T-helper 17 cell (primary cell): Measurements from ENCODE around the gene SARS1. TPM values are rescaled to one million over a fixed set of nuclear protein-coding genes. Genes with fewer than 3 reads are reported as not detected.

Source experiments
- ATAC-seq: fragments of 150-1000 bp; cut with Tn5 transposase; 2 replicates; pipeline ENCODE4 v1.10.0; 2021; ENCODE audit warnings: mild to moderate bottlenecking, moderate library complexity
- DNase-seq, 3 donors: peaks; one replicate each; pipeline versions ENCODE4 v3.0.0 to v3.0.0-alpha.2; 2020 to 2021
- H3K9me3 ChIP-seq: one replicate; pipeline ENCODE4 v1.7.0; 2013; ENCODE audit warnings: low read length, mild to moderate bottlenecking; ENCODE audit not compliant: control insufficient read depth, poor library complexity, severe bottlenecking
- H3K27ac Mint-ChIP-seq: one replicate; pipeline ENCODE4 v1.8.0; 2022; ENCODE audit warnings: mild to moderate bottlenecking, moderate library complexity, mixed read lengths
- H3K27me3 Mint-ChIP-seq: one replicate; pipeline ENCODE4 v1.8.0; 2022; ENCODE audit warnings: mixed read lengths
- H3K36me3 Mint-ChIP-seq: one replicate; pipeline ENCODE4 v1.8.0; 2022; ENCODE audit warnings: low read depth, mixed read lengths
- H3K4me1 Mint-ChIP-seq: one replicate; pipeline ENCODE4 v1.8.0; 2022; ENCODE audit warnings: mild to moderate bottlenecking, mixed read lengths
- H3K4me3 Mint-ChIP-seq: one replicate; pipeline ENCODE4 v1.8.0; 2022; ENCODE audit warnings: mild to moderate bottlenecking, moderate library complexity, mixed read lengths
- total RNA-seq, 4 donors: library from RNA in 2 of 4; stranded (reverse) in 2 of 4; gene quantifications; one replicate each; pipeline ENCODE4 v1.2.3 and lab custom pipeline; 2022 to 2026

The SARS1 gene
- total RNA-seq, 2 donors from 2014 or later: 90.8 to 120 TPM

DNA sequence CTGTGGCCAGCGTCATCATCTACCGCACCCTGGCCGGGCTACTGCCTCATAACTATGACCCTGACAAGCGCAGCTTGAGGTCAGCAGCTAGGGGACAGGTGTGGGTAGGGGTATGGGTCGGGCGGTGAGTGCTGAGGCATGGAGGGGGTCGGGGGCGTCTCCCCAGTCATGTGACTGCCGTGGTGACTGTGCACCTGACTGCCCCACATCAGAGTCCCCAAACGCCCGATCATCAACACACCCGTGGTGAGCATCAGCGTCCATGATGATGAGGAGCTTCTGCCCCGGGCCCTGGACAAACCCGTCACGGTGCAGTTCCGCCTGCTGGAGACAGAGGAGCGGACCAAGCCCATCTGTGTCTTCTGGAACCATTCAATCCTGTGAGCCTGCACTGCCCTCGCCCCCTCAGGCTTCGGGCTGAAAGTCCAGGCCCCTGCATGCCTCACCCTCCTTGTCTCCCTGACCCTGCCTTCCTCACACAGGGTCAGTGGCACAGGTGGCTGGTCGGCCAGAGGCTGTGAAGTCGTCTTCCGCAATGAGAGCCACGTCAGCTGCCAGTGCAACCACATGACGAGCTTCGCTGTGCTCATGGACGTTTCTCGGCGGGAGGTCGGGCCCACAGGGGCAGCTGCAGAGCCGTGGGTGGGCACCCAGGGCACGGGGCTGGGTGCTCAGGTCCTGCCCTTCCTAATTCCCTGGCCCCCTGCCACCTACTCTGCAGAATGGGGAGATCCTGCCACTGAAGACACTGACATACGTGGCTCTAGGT is 55.7 kb downstream of the SARS1 start:
- peak overlapping the region; percentile 65 for H3K27ac Mint-ChIP-seq
- no peak for ATAC-seq
- no peaks in the 10 kb centered on the region for H3K9me3 ChIP-seq
- no peaks in the 10 kb centered on the region for H3K27me3 Mint-ChIP-seq
- no peak for DNase-seq
- peaks cover 2% of the 10 kb centered on the region for H3K36me3 Mint-ChIP-seq
- H3K4me3 Mint-ChIP-seq: no peak overlapping the region
- no peaks in the 10 kb centered on the region for H3K4me1 Mint-ChIP-seq

DNA sequence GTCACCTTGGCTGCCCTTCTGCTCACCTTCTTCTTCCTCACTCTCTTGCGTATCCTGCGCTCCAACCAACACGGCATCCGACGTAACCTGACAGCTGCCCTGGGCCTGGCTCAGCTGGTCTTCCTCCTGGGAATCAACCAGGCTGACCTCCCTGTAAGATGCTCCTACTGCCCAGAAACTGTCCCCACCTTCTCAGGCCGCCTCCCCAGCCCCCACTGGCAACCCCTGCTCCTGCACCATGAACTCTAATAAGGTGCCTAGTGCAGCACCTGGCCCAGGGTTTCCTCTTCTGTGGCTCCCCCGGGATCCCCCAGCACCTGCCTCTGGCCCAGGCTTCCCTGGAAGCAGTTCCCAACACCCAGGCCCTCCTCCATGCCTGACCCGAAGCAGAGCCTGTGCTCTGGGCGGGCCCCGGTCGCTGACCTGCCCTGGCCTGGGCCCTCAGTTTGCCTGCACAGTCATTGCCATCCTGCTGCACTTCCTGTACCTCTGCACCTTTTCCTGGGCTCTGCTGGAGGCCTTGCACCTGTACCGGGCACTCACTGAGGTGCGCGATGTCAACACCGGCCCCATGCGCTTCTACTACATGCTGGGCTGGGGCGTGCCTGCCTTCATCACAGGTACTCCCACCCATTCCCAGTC is 56.4 kb downstream of the SARS1 start:
- no peak for DNase-seq
- Mint-ChIP-seq H3K36me3 (peaks cover 2% of the 10 kb centered on the region), H3K4me1 (no peaks in the 10 kb centered on the region), H3K27me3 (no peaks in the 10 kb centered on the region), H3K4me3 (no peak overlapping the region), H3K27ac (peak overlapping the region; percentile 65)
- no peaks in the 10 kb centered on the region for H3K9me3 ChIP-seq
- ATAC-seq: no peak

DNA sequence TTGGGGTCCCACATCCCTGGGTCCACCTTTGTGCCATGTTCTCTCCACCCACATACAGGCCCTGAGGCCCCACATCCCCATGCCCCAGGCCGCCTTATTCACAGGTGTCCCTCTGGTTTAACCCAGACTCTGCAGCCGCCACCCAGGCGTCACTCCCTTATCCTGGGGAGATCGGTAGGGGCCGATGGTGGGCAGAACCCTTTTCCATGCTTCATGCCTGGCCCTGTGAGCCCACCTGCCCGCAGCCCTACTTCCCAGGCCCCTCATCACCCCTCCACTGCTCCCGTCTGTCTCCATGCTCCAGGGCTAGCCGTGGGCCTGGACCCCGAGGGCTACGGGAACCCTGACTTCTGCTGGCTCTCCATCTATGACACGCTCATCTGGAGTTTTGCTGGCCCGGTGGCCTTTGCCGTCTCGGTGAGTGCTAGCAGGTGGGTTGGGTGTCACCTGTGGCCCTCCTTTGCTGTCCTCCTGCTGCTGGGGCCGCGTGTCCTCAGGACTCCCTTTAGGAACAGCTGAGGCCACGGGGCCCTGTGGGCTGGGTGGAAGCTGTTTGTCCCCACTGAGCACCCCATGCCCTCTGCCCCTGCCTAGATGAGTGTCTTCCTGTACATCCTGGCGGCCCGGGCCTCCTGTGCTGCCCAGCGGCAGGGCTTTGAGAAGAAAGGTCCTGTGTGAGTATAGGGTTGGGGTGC is 57.1 kb downstream of the SARS1 start:
- H3K4me3 Mint-ChIP-seq: no peak overlapping the region
- H3K27ac Mint-ChIP-seq: peak overlapping the region; percentile 65
- H3K36me3 Mint-ChIP-seq: peaks cover 2% of the 10 kb centered on the region
- no peaks in the 10 kb centered on the region for H3K9me3 ChIP-seq
- no peaks in the 10 kb centered on the region for H3K4me1 Mint-ChIP-seq
- H3K27me3 Mint-ChIP-seq: no peaks in the 10 kb centered on the region
- no peak for DNase-seq
- ATAC-seq: no peak

DNA sequence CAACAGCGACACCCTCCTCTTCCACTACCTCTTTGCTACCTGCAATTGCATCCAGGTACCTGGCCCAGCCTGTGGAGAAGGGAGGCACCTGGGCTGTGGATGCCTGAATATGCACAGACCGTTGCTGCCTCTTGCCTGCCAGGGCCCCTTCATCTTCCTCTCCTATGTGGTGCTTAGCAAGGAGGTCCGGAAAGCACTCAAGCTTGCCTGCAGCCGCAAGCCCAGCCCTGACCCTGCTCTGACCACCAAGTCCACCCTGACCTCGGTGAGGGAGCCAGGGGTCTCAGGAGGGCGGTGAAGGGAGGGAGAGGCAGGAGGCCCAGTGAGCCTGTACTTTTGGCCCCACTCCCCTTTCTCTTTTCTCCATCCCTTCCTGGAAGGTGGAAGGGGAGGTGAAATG is 57.7 kb downstream of the SARS1 start:
- H3K4me1 Mint-ChIP-seq: no peaks in the 10 kb centered on the region
- no peak overlapping the region for H3K27ac Mint-ChIP-seq
- DNase-seq (no peak), ATAC-seq (no peak)
- H3K27me3 Mint-ChIP-seq: no peaks in the 10 kb centered on the region
- H3K4me3 Mint-ChIP-seq: no peak overlapping the region
- no peaks in the 10 kb centered on the region for H3K9me3 ChIP-seq
- peaks cover 2% of the 10 kb centered on the region for H3K36me3 Mint-ChIP-seq

DNA sequence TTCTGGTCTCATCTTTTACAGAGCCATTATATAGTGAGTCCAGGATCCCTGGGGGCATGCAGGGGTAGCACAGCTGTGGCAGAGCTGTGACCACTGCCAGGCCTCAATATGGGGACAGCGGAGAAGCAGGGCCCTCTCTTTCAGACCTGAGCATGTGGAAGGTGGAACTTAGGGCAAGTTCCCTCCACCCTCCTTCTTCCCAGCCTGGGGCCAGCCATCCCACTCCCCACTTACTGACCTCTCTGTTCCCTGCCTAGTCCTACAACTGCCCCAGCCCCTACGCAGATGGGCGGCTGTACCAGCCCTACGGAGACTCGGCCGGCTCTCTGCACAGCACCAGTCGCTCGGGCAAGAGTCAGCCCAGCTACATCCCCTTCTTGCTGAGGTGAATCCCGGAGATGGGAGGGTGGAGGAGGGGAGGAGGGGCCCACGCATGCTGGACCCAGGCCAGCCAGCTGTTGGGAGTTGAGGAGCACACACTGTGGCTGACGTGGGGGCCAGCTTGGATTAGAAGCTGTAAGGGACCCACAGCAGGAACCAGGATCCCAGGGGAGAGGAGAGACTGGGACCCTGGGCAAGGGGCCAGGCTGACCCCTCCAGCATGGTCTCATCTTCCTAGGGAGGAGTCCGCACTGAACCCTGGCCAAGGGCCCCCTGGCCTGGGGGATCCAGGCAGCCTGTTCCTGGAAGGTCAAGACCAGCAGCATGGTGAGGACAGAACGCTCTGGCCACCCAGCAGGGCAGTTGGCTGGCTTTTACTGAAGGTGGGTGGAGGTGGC is 58.5 kb downstream of the SARS1 start:
- H3K36me3 Mint-ChIP-seq: peaks cover 2% of the 10 kb centered on the region
- H3K9me3 ChIP-seq: no peaks in the 10 kb centered on the region
- H3K27me3 Mint-ChIP-seq: no peaks in the 10 kb centered on the region
- DNase-seq (no peak), ATAC-seq (no peak)
- H3K4me1 Mint-ChIP-seq: peaks cover 2% of the 10 kb centered on the region
- H3K27ac Mint-ChIP-seq: no peak overlapping the region
- H3K4me3 Mint-ChIP-seq: no peak overlapping the region

DNA sequence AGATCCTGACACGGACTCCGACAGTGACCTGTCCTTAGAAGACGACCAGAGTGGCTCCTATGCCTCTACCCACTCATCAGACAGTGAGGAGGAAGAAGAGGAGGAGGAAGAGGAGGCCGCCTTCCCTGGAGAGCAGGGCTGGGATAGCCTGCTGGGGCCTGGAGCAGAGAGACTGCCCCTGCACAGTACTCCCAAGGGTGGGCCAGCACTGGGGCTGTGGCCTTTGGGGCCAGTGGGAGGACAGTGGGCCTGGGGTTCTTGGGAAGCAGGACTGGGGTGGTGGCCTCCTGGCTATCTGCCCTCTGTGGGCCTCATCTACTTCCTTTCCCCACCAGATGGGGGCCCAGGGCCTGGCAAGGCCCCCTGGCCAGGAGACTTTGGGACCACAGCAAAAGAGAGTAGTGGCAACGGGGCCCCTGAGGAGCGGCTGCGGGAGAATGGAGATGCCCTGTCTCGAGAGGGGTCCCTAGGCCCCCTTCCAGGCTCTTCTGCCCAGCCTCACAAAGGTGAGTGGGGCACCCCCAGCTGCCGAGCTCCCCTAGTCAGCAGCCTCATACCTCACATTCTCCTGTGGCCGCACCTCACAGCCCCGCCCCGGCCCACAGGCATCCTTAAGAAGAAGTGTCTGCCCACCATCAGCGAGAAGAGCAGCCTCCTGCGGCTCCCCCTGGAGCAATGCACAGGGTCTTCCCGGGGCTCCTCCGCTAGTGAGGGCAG is 59.3 kb downstream of the SARS1 start:
- H3K27ac Mint-ChIP-seq: no peak overlapping the region
- ATAC-seq (no peak), DNase-seq (no peak)
- no peak overlapping the region for H3K4me3 Mint-ChIP-seq
- no peaks in the 10 kb centered on the region for H3K9me3 ChIP-seq
- peaks cover 2% of the 10 kb centered on the region for H3K36me3 Mint-ChIP-seq
- no peaks in the 10 kb centered on the region for H3K27me3 Mint-ChIP-seq
- H3K4me1 Mint-ChIP-seq: peaks cover 2% of the 10 kb centered on the region

DNA sequence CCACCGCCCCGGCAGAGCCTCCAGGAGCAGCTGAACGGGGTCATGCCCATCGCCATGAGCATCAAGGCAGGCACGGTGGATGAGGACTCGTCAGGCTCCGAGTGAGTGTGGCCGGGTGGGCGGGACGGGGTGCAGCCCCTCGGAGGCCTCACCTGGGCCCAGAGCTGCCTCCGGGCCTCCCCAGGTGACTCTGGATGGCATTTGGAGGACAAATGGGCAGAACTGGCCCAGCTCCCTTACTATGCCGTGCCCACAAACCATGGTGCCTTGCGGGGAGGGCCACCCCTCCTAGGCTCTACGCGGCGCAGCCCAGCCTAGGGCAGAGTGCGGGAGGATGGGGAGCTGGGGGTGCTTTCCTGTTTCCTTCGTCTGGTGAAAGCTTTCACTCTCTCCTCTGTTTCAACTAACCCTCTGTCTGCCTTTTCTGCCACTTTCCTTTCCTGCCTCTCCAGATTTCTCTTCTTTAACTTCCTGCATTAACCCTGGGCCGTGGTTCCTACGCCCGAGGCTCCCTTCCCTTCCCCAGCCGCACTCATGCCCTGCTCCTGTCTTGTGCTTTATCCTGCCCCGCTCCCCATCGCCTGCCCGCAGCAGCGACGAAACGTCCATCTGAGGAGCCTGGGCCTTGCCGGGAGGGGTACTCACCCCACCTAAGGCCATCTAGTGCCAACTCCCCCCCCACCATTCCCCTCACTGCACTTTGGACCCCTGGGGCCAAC is 60.0 kb downstream of the SARS1 start:
- Mint-ChIP-seq H3K36me3 (no peaks in the 10 kb centered on the region), H3K4me3 (no peak overlapping the region), H3K27ac (no peak overlapping the region), H3K27me3 (no peaks in the 10 kb centered on the region), H3K4me1 (peaks cover 2% of the 10 kb centered on the region)
- no peak for DNase-seq
- ATAC-seq: no peak
- no peaks in the 10 kb centered on the region for H3K9me3 ChIP-seq

DNA sequence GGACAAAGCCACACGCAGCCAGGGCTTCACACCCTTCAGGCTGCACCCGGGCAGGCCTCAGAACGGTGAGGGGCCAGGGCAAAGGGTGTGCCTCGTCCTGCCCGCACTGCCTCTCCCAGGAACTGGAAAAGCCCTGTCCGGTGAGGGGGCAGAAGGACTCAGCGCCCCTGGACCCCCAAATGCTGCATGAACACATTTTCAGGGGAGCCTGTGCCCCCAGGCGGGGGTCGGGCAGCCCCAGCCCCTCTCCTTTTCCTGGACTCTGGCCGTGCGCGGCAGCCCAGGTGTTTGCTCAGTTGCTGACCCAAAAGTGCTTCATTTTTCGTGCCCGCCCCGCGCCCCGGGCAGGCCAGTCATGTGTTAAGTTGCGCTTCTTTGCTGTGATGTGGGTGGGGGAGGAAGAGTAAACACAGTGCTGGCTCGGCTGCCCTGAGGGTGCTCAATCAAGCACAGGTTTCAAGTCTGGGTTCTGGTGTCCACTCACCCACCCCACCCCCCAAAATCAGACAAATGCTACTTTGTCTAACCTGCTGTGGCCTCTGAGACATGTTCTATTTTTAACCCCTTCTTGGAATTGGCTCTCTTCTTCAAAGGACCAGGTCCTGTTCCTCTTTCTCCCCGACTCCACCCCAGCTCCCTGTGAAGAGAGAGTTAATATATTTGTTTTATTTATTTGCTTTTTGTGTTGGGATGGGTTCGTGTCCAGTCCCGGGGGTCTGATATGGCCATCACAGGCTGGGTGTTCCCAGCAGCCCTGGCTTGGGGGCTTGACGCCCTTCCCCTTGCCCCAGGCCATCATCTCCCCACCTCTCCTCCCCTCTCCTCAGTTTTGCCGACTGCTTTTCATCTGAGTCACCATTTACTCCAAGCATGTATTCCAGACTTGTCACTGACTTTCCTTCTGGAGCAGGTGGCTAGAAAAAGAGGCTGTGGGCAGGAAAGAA is 61.1 kb downstream of the SARS1 start:
- ATAC-seq (no peak), DNase-seq (no peak)
- Mint-ChIP-seq H3K36me3 (no peaks in the 10 kb centered on the region), H3K4me3 (no peak overlapping the region), H3K4me1 (peaks cover 2% of the 10 kb centered on the region), H3K27me3 (no peaks in the 10 kb centered on the region), H3K27ac (no peak overlapping the region)
- no peaks in the 10 kb centered on the region for H3K9me3 ChIP-seq

DNA sequence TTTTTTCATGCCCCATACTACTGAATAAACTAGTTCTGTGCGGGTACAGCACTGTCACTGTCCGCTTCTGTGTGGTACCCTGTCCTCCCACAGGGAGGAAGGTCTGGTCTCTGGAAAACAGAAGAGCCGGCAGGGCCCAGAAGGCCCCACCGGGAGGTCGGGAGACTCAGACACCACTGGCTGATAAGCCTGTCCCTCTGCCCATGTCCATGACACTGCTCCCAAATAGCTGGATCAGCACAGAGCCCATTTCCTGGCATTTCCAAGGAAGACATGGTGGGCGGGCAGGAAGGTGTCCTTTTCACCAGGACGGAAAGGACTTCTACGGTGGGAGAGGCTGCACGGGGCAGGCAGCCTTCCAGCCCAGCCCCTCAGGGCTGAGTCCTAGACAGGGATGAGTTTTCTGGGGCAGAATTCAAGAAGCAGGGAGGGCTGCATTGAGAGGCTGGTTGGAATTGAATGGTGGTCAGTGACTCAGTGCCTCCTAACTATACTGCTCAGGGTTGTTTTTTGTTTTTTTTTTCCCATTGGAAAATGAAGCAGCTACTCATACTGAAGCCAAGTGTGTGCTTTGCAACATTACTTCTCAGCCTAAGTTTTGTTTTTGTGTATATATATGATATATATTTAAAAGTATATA is 62.1 kb downstream of the SARS1 start:
- peaks cover 2% of the 10 kb centered on the region for H3K4me1 Mint-ChIP-seq
- no peaks in the 10 kb centered on the region for H3K27me3 Mint-ChIP-seq
- ATAC-seq (no peak), DNase-seq (no peak)
- no peak overlapping the region for H3K27ac Mint-ChIP-seq
- H3K9me3 ChIP-seq: no peaks in the 10 kb centered on the region
- H3K4me3 Mint-ChIP-seq: no peak overlapping the region
- no peaks in the 10 kb centered on the region for H3K36me3 Mint-ChIP-seq

DNA sequence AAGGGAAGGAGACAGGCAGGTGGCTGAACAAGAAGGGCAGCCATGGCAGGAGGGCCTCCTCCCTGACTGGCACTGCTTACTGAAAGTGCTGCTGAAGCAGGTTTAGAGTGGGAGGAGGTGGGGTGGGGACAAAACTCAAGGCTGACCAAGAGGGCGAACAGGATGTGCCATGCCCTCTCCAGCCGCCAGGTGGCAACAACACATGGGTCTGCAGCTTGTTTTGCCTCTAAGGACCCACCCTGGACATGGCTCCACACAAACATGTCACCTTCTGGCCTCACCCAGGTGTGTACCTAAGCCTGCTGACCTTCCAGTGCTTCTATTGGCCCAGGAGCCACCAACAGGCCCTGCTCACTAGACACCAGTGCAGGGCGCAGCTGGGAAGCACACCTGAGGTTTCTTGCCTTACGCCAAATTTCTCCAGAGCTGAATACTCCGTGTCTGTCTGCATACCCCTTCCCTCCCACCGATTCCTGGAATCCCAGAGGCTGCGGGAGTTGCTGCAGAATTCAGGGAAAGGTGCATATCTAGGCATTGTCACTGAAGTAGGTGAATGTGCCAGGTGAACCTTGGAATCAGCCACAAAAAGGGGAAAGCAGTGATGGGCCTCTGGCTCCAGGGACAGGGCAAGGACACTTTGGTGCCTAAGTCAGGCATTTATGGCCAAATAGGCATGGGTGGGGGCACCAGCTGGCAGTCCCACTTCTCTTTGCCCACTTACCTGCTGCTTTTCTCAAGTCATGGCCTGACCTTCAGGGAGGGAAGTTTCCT is 63.9 kb downstream of the SARS1 start:
- Mint-ChIP-seq H3K4me3 (no peak overlapping the region), H3K27ac (no peak overlapping the region), H3K27me3 (no peaks in the 10 kb centered on the region), H3K36me3 (no peaks in the 10 kb centered on the region), H3K4me1 (peaks cover 7% of the 10 kb centered on the region)
- no peaks in the 10 kb centered on the region for H3K9me3 ChIP-seq
- DNase-seq: peak; percentile 38 to 45 (median 41)
- ATAC-seq: peak; percentile 79
